H1 (cell line): Measurements from ENCODE around the gene MS4A18. TPM values are rescaled to one million over a fixed set of nuclear protein-coding genes. Genes with fewer than 3 reads are reported as not detected.

Experiments
- CTCF ChIA-PET: fragments of 300-600 bp; sonication (Branson Sonifier 250); formaldehyde crosslinking; loops from one replicate; lab custom pipeline; 2021; ENCODE audit not compliant: partially characterized antibody; lab: Charles Lee
- POLR2A ChIA-PET: fragments of 300-600 bp; sonication (Branson Sonifier 250); formaldehyde crosslinking; loops from one replicate; lab custom pipeline; 2021; ENCODE audit warnings: inconsistent platforms; ENCODE audit not compliant: partially characterized antibody; lab: Charles Lee
- DNase-seq, 2 experiments: peaks; one replicate each; pipeline versions ENCODE4 v3.0.0 to v3.0.0-alpha.2; 2010 to 2022; ENCODE audit warnings: low spot score in 2 of 2, low read depth in 1 of 2, mixed read lengths in 1 of 2
- FAIRE-seq: peaks from 2 replicates; lab custom pipeline; 2011; peaks lifted over from hg19 to GRCh38; lab: Jason Lieb, UNC
- H2AFZ ChIP-seq: 2 replicates; pipeline ENCODE4 v1.8.1; 2012; ENCODE audit warnings: low read length, inconsistent platforms
- H2AK5ac ChIP-seq: 2 replicates; pipeline ENCODE4 v1.6.1; 2013; ENCODE audit warnings: low read depth, low read length
- H2BK120ac ChIP-seq: replicated peaks from 2 replicates; pipeline ENCODE3; 2013; ENCODE audit warnings: low read depth, low read length, inconsistent platforms
- H2BK12ac ChIP-seq: 2 replicates; pipeline ENCODE4 v1.6.1; 2013; ENCODE audit warnings: low read depth, low read length
- H2BK15ac ChIP-seq: 2 replicates; pipeline ENCODE4 v1.6.1; 2013; ENCODE audit warnings: low read length
- H2BK20ac ChIP-seq: 2 replicates; pipeline ENCODE4 v1.6.1; 2013; ENCODE audit warnings: low read length
- H2BK5ac ChIP-seq: 2 replicates; pipeline ENCODE4 v1.6.1; 2013; ENCODE audit warnings: low read depth, low read length
- H3K14ac ChIP-seq: 2 replicates; pipeline ENCODE4 v1.6.1; 2013; ENCODE audit warnings: inconsistent platforms; ENCODE audit not compliant: insufficient read length
- H3K18ac ChIP-seq: 2 replicates; pipeline ENCODE4 v1.6.1; 2013; ENCODE audit warnings: low read length; ENCODE audit errors: extremely low read depth
- H3K23ac ChIP-seq: 2 replicates; pipeline ENCODE4 v1.6.1; 2013; ENCODE audit warnings: inconsistent platforms; ENCODE audit not compliant: insufficient read length
- H3K23me2 ChIP-seq: 2 replicates; pipeline ENCODE4 v1.6.1; 2013; ENCODE audit warnings: low read depth, low read length
- H3K27ac ChIP-seq: 2 replicates; pipeline ENCODE4 v1.6.1; 2011; ENCODE audit warnings: low read depth, low read length, inconsistent platforms
- H3K27me3 ChIP-seq, 4 experiments: replicated peaks in 1 of 4; 1 replicate in 1 of 4; 2 replicates in 3 of 4; pipeline versions ENCODE4 v1.6.1 to v1.8.1; 2011 to 2013; ENCODE audit warnings: low read length in 3 of 4, mild to moderate bottlenecking in 3 of 4, inconsistent platforms in 2 of 4, mixed read lengths in 2 of 4, moderate library complexity in 1 of 4; ENCODE audit not compliant: control insufficient read depth in 3 of 4, insufficient read depth in 3 of 4; ENCODE audit errors: extremely low read depth in 1 of 4
- H3K36me3 ChIP-seq, 4 experiments: 2 replicates each; pipeline versions ENCODE4 v1.6.1 to v1.8.1; 2011 to 2013; ENCODE audit warnings: mild to moderate bottlenecking in 4 of 4, low read length in 3 of 4, moderate library complexity in 2 of 4, control low read depth in 1 of 4, inconsistent platforms in 1 of 4; ENCODE audit not compliant: insufficient read depth in 4 of 4, control insufficient read depth in 2 of 4
- H3K4ac ChIP-seq: replicated peaks from 2 replicates; pipeline ENCODE3; 2013; ENCODE audit warnings: low read length, low read depth, mixed read lengths, inconsistent platforms; ENCODE audit not compliant: insufficient read length
- H3K4me1 ChIP-seq, 4 experiments: replicated peaks in 1 of 4; 1 replicate in 1 of 4; 2 replicates in 3 of 4; pipeline versions ENCODE4 v1.6.1 to v1.8.1; 2011 to 2013; ENCODE audit warnings: low read length in 3 of 4, inconsistent platforms in 2 of 4, mixed read lengths in 1 of 4; ENCODE audit not compliant: insufficient read depth in 4 of 4, control insufficient read depth in 3 of 4
- H3K4me2 ChIP-seq, 2 experiments: 2 replicates each; pipeline versions ENCODE4 v1.6.1 to v1.8.1; 2011 to 2013; ENCODE audit warnings: low read depth in 2 of 2, low read length in 2 of 2, control low read depth in 1 of 2, inconsistent platforms in 1 of 2, mild to moderate bottlenecking in 1 of 2; ENCODE audit not compliant: insufficient read depth in 1 of 2
- H3K4me3 ChIP-seq, 4 experiments: fragments of 200-600, 300-600 bp in 1 of 4; sonication (generic), shearing (Covaris generic), sonication (Bioruptor Twin) in 1 of 4; 2 replicates each; pipeline versions ENCODE4 v1.5.1 to v1.8.1; 2011 to 2016; ENCODE audit warnings: low read length in 4 of 4, low read depth in 3 of 4, control low read depth in 2 of 4, inconsistent platforms in 2 of 4, mild to moderate bottlenecking in 2 of 4, mixed read lengths in 1 of 4, moderate library complexity in 1 of 4; ENCODE audit not compliant: insufficient read depth in 2 of 4; ENCODE audit errors: extremely low read depth in 1 of 4
- H3K56ac ChIP-seq: replicated peaks from 2 replicates; pipeline ENCODE3; 2013; ENCODE audit warnings: low read depth, mild to moderate bottlenecking, mixed read lengths, low read length, inconsistent platforms; ENCODE audit not compliant: insufficient read length
- H3K79me1 ChIP-seq: 2 replicates; pipeline ENCODE4 v1.6.1; 2013; ENCODE audit warnings: low read depth, low read length, control low read depth
- H3K79me2 ChIP-seq, 2 experiments: 2 replicates each; pipeline versions ENCODE4 v1.6.1 to v1.8.1; 2012 to 2013; ENCODE audit warnings: low read length in 2 of 2, mild to moderate bottlenecking in 2 of 2, inconsistent platforms in 1 of 2; ENCODE audit not compliant: insufficient read depth in 2 of 2, control insufficient read depth in 1 of 2
- H3K9ac ChIP-seq, 4 experiments: replicated peaks in 1 of 4; 1 replicate in 1 of 4; 2 replicates in 3 of 4; pipeline versions ENCODE4 v1.6.1 to v1.8.1; 2011 to 2013; ENCODE audit warnings: low read depth in 3 of 4, low read length in 3 of 4, control low read depth in 2 of 4, mild to moderate bottlenecking in 2 of 4, moderate library complexity in 2 of 4, inconsistent platforms in 1 of 4; ENCODE audit errors: extremely low read depth in 1 of 4
- H3K9me3 ChIP-seq, 2 experiments: 2 replicates each; pipeline versions ENCODE4 v1.6.1 to v1.8.1; 2012 to 2013; ENCODE audit warnings: mild to moderate bottlenecking in 2 of 2, moderate library complexity in 2 of 2, control low read depth in 1 of 2, inconsistent platforms in 1 of 2, low read depth in 1 of 2, low read length in 1 of 2, mixed read lengths in 1 of 2; ENCODE audit not compliant: insufficient read depth in 2 of 2
- H4K20me1 ChIP-seq, 2 experiments: replicated peaks in 1 of 2; 2 replicates each; pipeline versions ENCODE3 to v1.8.1; 2011 to 2013; ENCODE audit warnings: inconsistent platforms in 2 of 2, low read length in 2 of 2, mild to moderate bottlenecking in 1 of 2; ENCODE audit not compliant: insufficient read depth in 2 of 2, control insufficient read depth in 1 of 2
- H4K5ac ChIP-seq: 2 replicates; pipeline ENCODE4 v1.6.1; 2013; ENCODE audit warnings: low read length, low read depth, mixed read lengths, inconsistent platforms; ENCODE audit not compliant: insufficient read length
- H4K8ac ChIP-seq: 2 replicates; pipeline ENCODE4 v1.8.0; 2013; ENCODE audit warnings: mild to moderate bottlenecking, moderate library complexity, low read length, inconsistent platforms; ENCODE audit not compliant: insufficient read depth; ENCODE audit errors: extremely low read depth
- H4K91ac ChIP-seq: replicated peaks from 2 replicates; pipeline ENCODE3; 2013; ENCODE audit warnings: low read length, mixed read lengths, inconsistent platforms; ENCODE audit not compliant: insufficient read length
- CBX5 ChIP-seq: fragments of 300-800, 300-1000 bp; sonication (generic); IDR thresholded peaks from 2 replicates; pipeline ENCODE4 v1.7.1; 2016; ENCODE audit warnings: antibody characterized with exemption, low read length, low read depth
- CBX8 ChIP-seq: fragments of 300-800, 300-1000 bp; sonication (generic); IDR thresholded peaks from 2 replicates; pipeline ENCODE4 v1.7.1; 2016; ENCODE audit warnings: low read depth, low read length, borderline replicate concordance
- CTBP2 ChIP-seq: IDR thresholded peaks from 2 replicates; pipeline ENCODE4 v1.7.0; 2011; ENCODE audit warnings: borderline replicate concordance, mild to moderate bottlenecking, moderate library complexity, mixed read lengths, low read length; ENCODE audit not compliant: insufficient read depth, insufficient read length
- GABPA ChIP-seq: IDR thresholded peaks from 2 replicates; pipeline ENCODE4 v1.6.1; 2011; ENCODE audit warnings: mild to moderate bottlenecking, low read length, moderate library complexity, borderline replicate concordance; ENCODE audit not compliant: insufficient read depth
- HDAC6 ChIP-seq: IDR thresholded peaks from one replicate; pipeline ENCODE4 v1.7.1; 2012; ENCODE audit warnings: low read depth, mild to moderate bottlenecking, inconsistent platforms, low read length, moderate library complexity
- JUN ChIP-seq: IDR thresholded peaks from 2 replicates; pipeline ENCODE4 v1.6.1; 2011; ENCODE audit warnings: low read depth, mild to moderate bottlenecking, improper control_type of control experiment, low read length
- JUND ChIP-seq: IDR thresholded peaks from 2 replicates; pipeline ENCODE4 v1.6.1; 2011; ENCODE audit warnings: mild to moderate bottlenecking, improper control_type of control experiment, low read length
- POLR2A ChIP-seq, 2 experiments: IDR thresholded peaks; 1 replicate in 1 of 2; 2 replicates in 1 of 2; pipeline ENCODE4 v1.6.1; 2011; ENCODE audit warnings: low read depth in 2 of 2, low read length in 2 of 2, mild to moderate bottlenecking in 2 of 2; ENCODE audit errors: control extremely low read depth in 1 of 2
- RBBP5 ChIP-seq: IDR thresholded peaks from 2 replicates; pipeline ENCODE4 v1.7.1; 2012; ENCODE audit warnings: low read depth, mild to moderate bottlenecking, inconsistent platforms, low read length, moderate library complexity, borderline replicate concordance
- RFX5 ChIP-seq: IDR thresholded peaks from 2 replicates; pipeline ENCODE4 v1.6.1; 2011; ENCODE audit warnings: low read depth, low read length, improper control_type of control experiment, borderline replicate concordance
- RNF2 ChIP-seq: fragments of 200-900, 300-1000 bp; sonication (generic); IDR thresholded peaks from 2 replicates; pipeline ENCODE4 v1.7.1; 2016; ENCODE audit warnings: borderline replicate concordance, low read depth, mild to moderate bottlenecking, antibody characterized with exemption, low read length; ENCODE audit not compliant: poor library complexity, severe bottlenecking; ENCODE audit errors: missing control alignments
- SP4 ChIP-seq: IDR thresholded peaks from 2 replicates; pipeline ENCODE4 v1.6.1; 2012; ENCODE audit warnings: low read length, inconsistent platforms
- ZNF274 ChIP-seq: IDR thresholded peaks from 2 replicates; pipeline ENCODE4 v1.7.0; 2012; ENCODE audit warnings: low read length, borderline replicate concordance; ENCODE audit errors: extremely low read depth
- WGBS, 2 experiments: shearing (Covaris generic) in 1 of 2; methylation state at CpG; one replicate each; pipeline versions ENCODE4 v1.1.6 to v1.1.7; 2013 to 2015; ENCODE audit warnings: low lambda C conversion rate in 2 of 2, mixed read lengths in 2 of 2, inconsistent platforms in 1 of 2, low coverage in 1 of 2, missing lambda C conversion rate in 1 of 2; ENCODE audit not compliant: insufficient replicate concordance in 2 of 2, insufficient coverage in 1 of 2, insufficient read length in 1 of 2; ENCODE audit errors: extremely low coverage in 1 of 2, missing lambda C conversion rate in 1 of 2; 5-methylcytosine and 5-hydroxymethylcytosine counted together
- polyA plus RNA-seq, 7 experiments: library from polyadenylated mRNA; depleted of rRNA in 3 of 7; stranded (reverse) in 5 of 7; unstranded in 2 of 7; fragments of >200 nt in 5 of 7; fragments of 200-250 nt in 2 of 7; gene quantifications; 1 replicate in 5 of 7; 2 replicates in 1 of 7; 4 replicates in 1 of 7; pipeline versions ENCODE4 v1.2.1 to v1.2.3, GENCODE V29; 2011 to 2013; ENCODE audit warnings: missing spikeins in 2 of 7, mixed read lengths in 2 of 7
- total RNA-seq: library from RNA; stranded (reverse); fragmentation: NEBNext Ultra II Directional; extraction: Animal tissue kit (Norgen Biotek cat#: 25700); gene quantifications from 2 replicates; pipeline ENCODE4 v1.2.1, GENCODE V29; 2021
- TF ChIP-seq, protein P1 (sequence below): IDR thresholded peaks from 2 replicates; pipeline ENCODE4 v1.6.1; 2011; ENCODE audit warnings: low read depth, mild to moderate bottlenecking, low read length; ENCODE audit not compliant: insufficient read depth

MS4A18 gene
- total and polyA plus RNA-seq, 2 of the 8 experiments (the other 6 are each of a cell fraction or from before 2014, with no cell fraction given) = not detected

DNA sequence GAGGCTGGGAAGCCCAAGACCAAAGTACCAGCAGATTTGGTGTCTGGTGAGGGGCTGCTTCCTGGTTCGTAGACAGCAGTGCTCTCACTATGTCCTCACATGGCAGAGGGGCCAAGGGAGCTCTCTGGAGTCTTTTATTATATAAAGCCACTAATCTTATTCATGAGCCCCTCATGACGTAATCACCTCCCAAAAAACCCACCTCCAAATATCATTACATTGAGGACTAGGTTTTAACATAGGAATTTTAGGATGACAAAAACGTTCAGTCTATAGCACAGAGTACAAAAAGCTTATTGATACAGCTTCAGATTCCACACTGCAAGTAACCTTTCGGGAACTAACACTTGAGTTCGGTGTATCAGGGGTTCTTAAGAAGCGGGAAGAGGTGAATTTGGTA is 4.1 kb upstream of the MS4A18 start:
- no peak overlapping the region for H3K23ac ChIP-seq
- H3K79me2 ChIP-seq = no peaks in the 10 kb centered on the region
- no peak overlapping the region for H3K56ac ChIP-seq
- H2BK120ac ChIP-seq = no peak overlapping the region
- no peaks in the 10 kb centered on the region for H3K79me1 ChIP-seq
- no peak overlapping the region for H3K27ac ChIP-seq
- no peaks in the 10 kb centered on the region for H3K36me3 ChIP-seq
- H3K18ac ChIP-seq = no peak overlapping the region
- DNase-seq = no peak
- no peak overlapping the region for H2BK20ac ChIP-seq
- no peak overlapping the region for H3K4ac ChIP-seq
- H3K23me2 ChIP-seq = no peaks in the 10 kb centered on the region
- H2AK5ac ChIP-seq = no peak overlapping the region
- H4K20me1 ChIP-seq = no peaks in the 10 kb centered on the region
- no peak overlapping the region for H3K4me2 ChIP-seq
- WGBS, 2 experiments = 91% methylated on average over 6 of the region's 6 CpGs; no CpG with 5 or more reads in 1 of the 2 experiments
- no peak for FAIRE-seq
- H4K8ac ChIP-seq = no peak overlapping the region
- CTCF ChIA-PET = interaction anchor here (1.0 to 1.5 kb wide), 5 partner anchors 10 to 110 kb away, joined by 3 to 5 read pairs (median 5); no protein-coding TSS in a partner anchor
- H4K91ac ChIP-seq = no peak overlapping the region
- no peak overlapping the region for H2AFZ ChIP-seq
- H3K14ac ChIP-seq = no peak overlapping the region
- POLR2A ChIA-PET = no interaction called here
- no peaks in the 10 kb centered on the region; a peak in 2 of 7 replicates for H3K27me3 ChIP-seq
- H2BK15ac ChIP-seq = no peak overlapping the region
- H2BK5ac ChIP-seq = no peak overlapping the region
- H4K5ac ChIP-seq = no peak overlapping the region
- no peak overlapping the region for H3K4me3 ChIP-seq
- H2BK12ac ChIP-seq = no peak overlapping the region
- no peaks in the 10 kb centered on the region; a peak in 2 of 4 replicates for H3K9me3 ChIP-seq
- H3K4me1 ChIP-seq = no peaks in the 10 kb centered on the region; a peak in 2 of 7 replicates
- H3K9ac ChIP-seq = no peak overlapping the region
- TF ChIP-seq CBX8 (no peak), CBX5 (no peak), GABPA (no peak), HDAC6 (no peak), RBBP5 (no peak), JUN (no peak), RFX5 (no peak), CTBP2 (no peak), JUND (no peak), RNF2 (no peak), POLR2A (IDR thresholded peaks at IDR 0.05; ENCODE audit: control extremely low read depth in 1 of 2, low read depth in 2 of 2, low read length in 2 of 2) (no peak), SP4 (no peak), ZNF274 (no peak)
- TF ChIP-seq, protein P1, sequence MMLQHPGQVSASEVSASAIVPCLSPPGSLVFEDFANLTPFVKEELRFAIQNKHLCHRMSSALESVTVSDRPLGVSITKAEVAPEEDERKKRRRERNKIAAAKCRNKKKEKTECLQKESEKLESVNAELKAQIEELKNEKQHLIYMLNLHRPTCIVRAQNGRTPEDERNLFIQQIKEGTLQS = no peak
